ENCODE data around the gene GJC3. TPM values are rescaled to one million over a fixed set of nuclear protein-coding genes. Genes with fewer than 3 reads are reported as not detected.

GJC3 gene
- total RNA-seq, 1 experiment from 2014 or later = 2.3 TPM

DNA sequence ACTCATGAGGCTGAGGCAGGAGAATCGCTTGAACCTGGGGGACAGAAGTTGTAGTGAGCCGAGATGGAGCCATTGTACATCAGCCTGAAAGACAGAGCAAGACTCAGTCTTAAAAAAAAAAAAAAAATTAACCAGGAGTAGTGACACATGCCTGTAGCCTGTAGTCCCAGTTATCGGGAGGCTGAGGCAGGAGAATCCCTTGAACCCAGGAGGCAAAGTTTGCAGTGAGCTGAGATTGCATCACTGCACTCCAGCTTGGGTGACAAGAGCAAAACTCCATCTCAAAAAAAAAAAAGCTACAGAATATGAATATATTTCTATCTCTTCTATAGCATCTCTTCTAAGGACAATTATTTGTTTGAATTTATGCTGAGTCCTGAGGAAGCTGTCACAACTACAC is 39.9 kb upstream of the GJC3 start:
- no peak overlapping the region for H4K8ac ChIP-seq (replicated peaks; ENCODE audit: insufficient read length, low read depth, low read length)
- no peak overlapping the region for H3K14ac ChIP-seq (ENCODE audit: insufficient read depth, low read length)
- no peak overlapping the region for H3K27ac ChIP-seq (ENCODE audit: insufficient read length, low read depth, low read length)
- H3K79me1 ChIP-seq (ENCODE audit: insufficient read depth, low read depth, low read length, poor library complexity, severe bottlenecking) = no peaks in the 10 kb centered on the region
- H2BK12ac ChIP-seq (ENCODE audit: insufficient read length, low read depth, low read length) = no peak overlapping the region
- H3K4me1 ChIP-seq (ENCODE audit: insufficient read depth, low read length) = no peaks in the 10 kb centered on the region
- 0 out of 4 replicates have a peak, but pooled peaks cover 0 to 5% of the 10 kb centered on the region in 2 experiments for H3K4me1 Mint-ChIP-seq
- H4K5ac ChIP-seq (ENCODE audit: insufficient read length, low read depth, low read length) = no peak overlapping the region
- no peaks in the 10 kb centered on the region for H3K79me2 ChIP-seq (ENCODE audit: insufficient read depth, low read length)
- no peak overlapping the region for H3T11ph ChIP-seq (ENCODE audit: low read length)
- H2BK20ac ChIP-seq (ENCODE audit: low read depth, low read length, poor library complexity, severe bottlenecking) = no peak overlapping the region
- DNase-seq = no peak
- H3K56ac ChIP-seq (ENCODE audit: insufficient read length, low read depth, low read length) = no peak overlapping the region
- peaks cover 4% of the 10 kb centered on the region for H3K27me3 Mint-ChIP-seq (ENCODE audit: low read depth)
- no peak overlapping the region for H3K9ac ChIP-seq (ENCODE audit: extremely low read depth, insufficient read length, low read length)
- no peak overlapping the region for H2BK120ac ChIP-seq (ENCODE audit: low read depth, low read length, poor library complexity, severe bottlenecking)
- no peaks in the 10 kb centered on the region for H4K20me1 ChIP-seq (ENCODE audit: control insufficient read depth, insufficient read depth, insufficient read length)
- no CpG with 5 or more reads among the region's 3 CpGs for WGBS (ENCODE audit: extremely low coverage, insufficient read length, low lambda C conversion rate)
- no peak overlapping the region for H2BK5ac ChIP-seq (ENCODE audit: insufficient read length, low read length)
- H2AFZ ChIP-seq (ENCODE audit: low read length) = no peak overlapping the region
- no peaks in the 10 kb centered on the region for H3K36me3 Mint-ChIP-seq (ENCODE audit: insufficient read depth in 1 of 3, low read depth in 3 of 3)
- H3K9me3 ChIP-seq (ENCODE audit: control insufficient read depth, low read depth, low read length) = no peaks in the 10 kb centered on the region
- no peak overlapping the region for H2BK15ac ChIP-seq (ENCODE audit: low read depth, low read length)
- no peak overlapping the region for H4K91ac ChIP-seq (ENCODE audit: insufficient read length, low read depth, low read length)
- no peaks in the 10 kb centered on the region for H3K27me3 ChIP-seq (ENCODE audit: insufficient read depth, low read length)
- no peak overlapping the region for H3K23ac ChIP-seq (ENCODE audit: insufficient read length, low read depth, low read length)
- no peak overlapping the region for H3K4me3 Mint-ChIP-seq
- peaks cover 4% of the 10 kb centered on the region for H3K23me2 ChIP-seq (ENCODE audit: insufficient read length, low read depth, low read length, poor library complexity, severe bottlenecking)
- H3K18ac ChIP-seq (ENCODE audit: insufficient read length, low read depth, low read length) = no peak overlapping the region
- H3K4me2 ChIP-seq (ENCODE audit: insufficient read depth, insufficient read length, low read length) = no peak overlapping the region
- H3K9me3 Mint-ChIP-seq = no peaks in the 10 kb centered on the region
- no peak overlapping the region for H2AK5ac ChIP-seq (ENCODE audit: insufficient read length, low read length)
- no peak overlapping the region; a peak in 1 of 7 replicates for H3K27ac Mint-ChIP-seq
- no peak overlapping the region for H3K4ac ChIP-seq (ENCODE audit: low read depth, low read length)
- TF ChIP-seq, protein P1, sequence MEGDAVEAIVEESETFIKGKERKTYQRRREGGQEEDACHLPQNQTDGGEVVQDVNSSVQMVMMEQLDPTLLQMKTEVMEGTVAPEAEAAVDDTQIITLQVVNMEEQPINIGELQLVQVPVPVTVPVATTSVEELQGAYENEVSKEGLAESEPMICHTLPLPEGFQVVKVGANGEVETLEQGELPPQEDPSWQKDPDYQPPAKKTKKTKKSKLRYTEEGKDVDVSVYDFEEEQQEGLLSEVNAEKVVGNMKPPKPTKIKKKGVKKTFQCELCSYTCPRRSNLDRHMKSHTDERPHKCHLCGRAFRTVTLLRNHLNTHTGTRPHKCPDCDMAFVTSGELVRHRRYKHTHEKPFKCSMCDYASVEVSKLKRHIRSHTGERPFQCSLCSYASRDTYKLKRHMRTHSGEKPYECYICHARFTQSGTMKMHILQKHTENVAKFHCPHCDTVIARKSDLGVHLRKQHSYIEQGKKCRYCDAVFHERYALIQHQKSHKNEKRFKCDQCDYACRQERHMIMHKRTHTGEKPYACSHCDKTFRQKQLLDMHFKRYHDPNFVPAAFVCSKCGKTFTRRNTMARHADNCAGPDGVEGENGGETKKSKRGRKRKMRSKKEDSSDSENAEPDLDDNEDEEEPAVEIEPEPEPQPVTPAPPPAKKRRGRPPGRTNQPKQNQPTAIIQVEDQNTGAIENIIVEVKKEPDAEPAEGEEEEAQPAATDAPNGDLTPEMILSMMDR (conservative IDR thresholded peaks at IDR 0.05) = no peak
